ENCODE data around the gene TNXB.
"Not testable (repeated sequence)": the region's sequence is repeated elsewhere in the genome, so short reads cannot be mapped to it uniquely, and the experiment has no call there.

Gene TNXB

GRCh38 chr6:32013738-32014137, 95.4 kb downstream of the TNXB start:
- intact Hi-C loops (cut with DNase I); DNase-seq: not testable (repeated sequence)

GRCh38 chr6:32012941-32013617, 96.1 kb downstream of the TNXB start:
- intact Hi-C loops (cut with DNase I): not testable (repeated sequence)
- peak in 2 of 10 donors; percentile 7 to 26 for DNase-seq

DNA sequence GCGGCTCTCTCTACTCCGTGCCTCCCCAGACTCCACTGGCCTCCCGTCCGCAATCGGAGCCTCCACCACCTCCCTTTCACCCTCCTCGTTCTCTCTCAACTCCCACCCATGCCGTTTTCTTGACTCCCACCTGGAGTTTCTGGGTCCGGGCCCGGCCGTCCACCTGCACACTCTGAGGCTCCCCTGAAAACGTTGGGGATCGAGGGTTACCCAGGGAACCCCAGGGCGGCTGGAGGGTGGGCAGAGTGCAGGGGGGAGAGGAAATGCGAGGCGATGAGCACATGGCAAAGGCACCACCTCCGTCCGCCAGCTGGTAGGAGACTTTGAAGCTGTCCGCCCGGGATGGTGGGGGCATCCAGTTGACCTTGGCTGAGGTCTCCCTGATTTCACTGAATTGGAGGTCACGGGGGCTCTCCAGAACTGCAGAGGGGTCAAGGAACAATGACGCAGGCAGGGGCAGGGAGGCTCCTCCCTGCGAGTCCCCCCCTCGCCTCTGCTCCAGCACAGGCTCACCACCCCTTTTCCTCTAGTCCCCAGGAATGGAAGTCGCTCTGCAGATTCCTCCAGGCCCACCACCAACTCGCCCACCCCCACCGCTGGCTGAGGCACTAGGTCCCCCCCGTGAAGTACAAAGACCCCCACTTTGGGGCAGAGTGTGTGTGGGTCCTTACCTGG, 98.1 kb downstream of the TNXB start:
- intact Hi-C loops (cut with DNase I): not testable (repeated sequence)
- DNase-seq: peak in 1 of 10 donors; percentile 5

GRCh38 chr6:32009537-32009936, 99.6 kb downstream of the TNXB start:
- intact Hi-C loops (cut with DNase I); DNase-seq: not testable (repeated sequence)

- intact Hi-C loops (cut with DNase I): not testable (repeated sequence)
- DNase-seq: peak in 1 of 10 donors; percentile 5
Observed at GRCh38 chr6:32008616-32009015, 100.5 kb downstream of the TNXB start.

GRCh38 chr6:32008037-32008436, 101.1 kb downstream of the TNXB start:
- DNase-seq: peak in 1 of 10 donors; percentile 40

DNA sequence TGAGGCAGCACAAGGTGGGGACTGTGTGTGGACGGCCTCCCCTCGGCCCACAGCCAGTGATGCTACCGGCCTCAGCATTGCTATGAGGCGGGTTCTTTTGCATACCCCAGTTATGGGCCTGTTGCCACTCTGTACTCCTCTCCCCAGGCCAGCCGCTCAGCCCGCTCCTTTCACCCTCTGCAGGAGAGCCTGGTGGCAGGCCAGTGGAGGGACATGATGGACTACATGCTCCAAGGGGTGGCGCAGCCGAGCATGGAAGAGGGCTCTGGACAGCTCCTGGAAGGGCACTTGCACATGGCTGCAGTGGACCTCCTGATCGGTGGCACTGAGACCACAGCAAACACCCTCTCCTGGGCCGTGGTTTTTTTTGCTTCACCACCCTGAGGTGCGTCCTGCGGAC, 102.1 kb downstream of the TNXB start:
- DNase-seq: peak in 1 of 10 donors; percentile 16
- intact Hi-C loops (cut with DNase I): not testable (repeated sequence)

More at GRCh38 chr6:32008037-32008436, 101.1 kb downstream of the TNXB start:
- intact Hi-C loops (cut with DNase I): not testable (repeated sequence)

DNA sequence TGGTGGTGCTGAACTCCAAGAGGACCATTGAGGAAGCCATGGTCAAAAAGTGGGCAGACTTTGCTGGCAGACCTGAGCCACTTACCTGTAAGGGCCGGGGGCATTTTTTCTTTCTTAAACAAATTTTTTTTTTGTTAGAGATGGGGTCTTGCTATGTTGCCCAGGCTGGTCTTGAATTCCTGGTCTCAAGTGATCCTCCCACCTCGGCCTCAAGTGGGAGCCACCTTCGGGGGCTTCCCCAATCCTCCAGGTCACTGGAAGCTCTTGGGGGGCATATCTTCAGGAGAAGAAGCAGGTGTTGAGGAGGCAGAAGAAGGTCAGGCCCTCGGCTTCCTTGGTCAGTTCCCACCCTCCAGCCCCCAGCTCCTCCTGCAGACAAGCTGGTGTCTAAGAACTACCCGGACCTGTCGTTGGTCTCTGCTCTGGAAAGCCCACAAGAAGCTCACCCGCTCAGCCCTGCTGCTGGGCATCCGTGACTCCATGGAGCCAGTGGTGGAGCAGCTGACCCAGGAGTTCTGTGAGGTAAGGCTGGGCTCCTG, 103.1 kb downstream of the TNXB start:
- intact Hi-C loops (cut with DNase I); DNase-seq: not testable (repeated sequence)

- intact Hi-C loops (cut with DNase I): not testable (repeated sequence)
- DNase-seq: peak in 2 of 10 donors; percentile 6 to 34
Observed at GRCh38 chr6:32005538-32005880, 103.6 kb downstream of the TNXB start.

DNA sequence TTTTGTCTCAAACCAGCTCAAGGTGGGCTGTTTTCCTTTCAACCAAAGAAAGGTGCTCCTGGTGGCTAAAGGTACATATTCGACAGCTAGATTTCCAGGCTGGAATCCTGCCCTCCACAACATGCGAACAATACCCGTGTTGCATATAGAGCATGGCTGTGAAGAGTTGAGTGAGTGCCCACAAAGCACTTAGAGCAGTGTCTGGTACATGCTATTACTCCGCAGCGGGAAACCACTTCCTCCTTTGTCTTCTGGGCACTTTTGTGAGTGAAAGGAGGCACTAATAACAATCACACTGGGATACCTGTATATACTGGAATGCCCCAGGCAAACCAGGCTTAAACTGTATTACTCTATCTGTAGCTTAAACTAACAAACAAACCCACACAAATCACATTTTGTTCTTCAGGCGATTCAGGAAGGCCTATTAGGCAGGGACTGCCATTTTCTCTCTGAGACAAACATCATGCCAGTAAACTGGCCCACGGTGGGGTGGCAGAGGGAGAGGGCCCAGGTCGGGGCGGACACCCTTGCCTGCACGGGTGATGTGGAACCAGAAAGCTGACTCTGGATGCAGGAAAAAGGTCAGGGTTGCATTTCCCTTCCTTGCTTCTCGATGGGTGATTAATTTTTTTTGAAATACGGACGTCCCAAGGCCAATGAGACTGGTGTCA, 104.1 kb downstream of the TNXB start:
- peak in 1 of 10 donors; percentile 17 for DNase-seq
- intact Hi-C loops (cut with DNase I): not testable (repeated sequence)

GRCh38 chr6:32004393-32004792, 104.7 kb downstream of the TNXB start:
- intact Hi-C loops (cut with DNase I); DNase-seq: not testable (repeated sequence)

- DNase-seq; intact Hi-C loops (cut with DNase I): not testable (repeated sequence)
Observed at GRCh38 chr6:32003301-32003700, 105.8 kb downstream of the TNXB start.

DNA sequence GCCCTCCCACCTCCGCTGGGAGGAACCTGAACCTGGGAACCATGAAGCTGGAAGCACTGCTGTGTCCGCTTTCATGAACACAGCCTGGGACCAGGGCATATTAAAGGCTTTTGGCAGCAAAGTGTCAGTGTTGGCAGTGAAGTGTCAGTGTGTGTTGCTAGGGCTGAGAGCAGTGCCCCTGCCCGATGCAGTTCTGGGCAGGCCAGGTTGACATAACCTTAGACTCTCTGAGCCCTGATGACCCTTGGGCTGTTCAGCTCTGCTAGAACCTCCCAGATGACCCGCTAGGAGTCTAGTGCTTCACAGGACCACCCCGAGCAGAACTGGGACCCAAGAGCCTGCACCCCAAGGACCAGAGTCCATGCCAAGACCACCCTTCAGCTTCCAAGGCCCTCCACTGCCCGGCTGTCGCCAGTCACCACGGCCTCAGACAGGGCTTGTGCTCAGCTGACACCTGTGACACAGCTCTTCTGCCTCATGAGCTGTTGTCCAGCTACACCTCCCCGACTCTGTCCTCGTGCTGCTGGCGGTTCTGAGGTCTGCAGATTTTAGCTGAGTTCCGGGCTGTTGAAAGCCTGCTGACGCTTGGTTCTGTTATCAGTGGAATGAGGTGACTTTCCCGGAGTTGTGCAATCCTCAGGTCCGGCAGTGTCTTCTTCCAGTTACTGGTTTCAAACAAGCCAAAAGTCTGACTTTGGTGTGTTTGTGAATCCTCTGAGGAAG, 106.4 kb downstream of the TNXB start:
- intact Hi-C loops (cut with DNase I); DNase-seq: not testable (repeated sequence)

DNA sequence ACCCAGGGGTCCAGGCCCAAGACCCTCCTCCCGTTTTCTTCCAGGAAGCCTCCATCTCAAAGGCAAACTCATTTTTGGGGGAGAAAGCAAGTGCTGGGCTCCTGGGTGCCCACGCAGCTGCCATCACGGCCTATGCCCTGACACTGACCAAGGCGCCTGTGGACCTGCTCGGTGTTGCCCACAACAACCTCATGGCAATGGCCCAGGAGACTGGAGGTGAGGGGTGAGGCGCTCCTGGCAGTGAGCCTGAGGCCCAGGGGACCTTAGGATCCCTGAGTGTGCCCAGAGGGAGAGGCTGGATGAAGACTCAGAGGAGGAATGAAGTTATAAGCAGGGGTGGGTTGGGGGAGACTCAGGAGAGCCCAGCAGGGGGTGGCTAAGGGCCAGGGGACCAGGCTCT, 112.8 kb downstream of the TNXB start:
- intact Hi-C loops (cut with DNase I): not testable (repeated sequence)
- DNase-seq: peak in 1 of 10 donors; percentile 13

GRCh38 chr6:31994421-31994820, 114.7 kb downstream of the TNXB start:
- peak in 1 of 10 donors; percentile 18 for DNase-seq

More at GRCh38 chr6:31994421-31994820, 114.7 kb downstream of the TNXB start:
- intact Hi-C loops (cut with DNase I): not testable (repeated sequence)
